Measurements from ENCODE around the gene ENOPH1.

Gene ENOPH1

DNA sequence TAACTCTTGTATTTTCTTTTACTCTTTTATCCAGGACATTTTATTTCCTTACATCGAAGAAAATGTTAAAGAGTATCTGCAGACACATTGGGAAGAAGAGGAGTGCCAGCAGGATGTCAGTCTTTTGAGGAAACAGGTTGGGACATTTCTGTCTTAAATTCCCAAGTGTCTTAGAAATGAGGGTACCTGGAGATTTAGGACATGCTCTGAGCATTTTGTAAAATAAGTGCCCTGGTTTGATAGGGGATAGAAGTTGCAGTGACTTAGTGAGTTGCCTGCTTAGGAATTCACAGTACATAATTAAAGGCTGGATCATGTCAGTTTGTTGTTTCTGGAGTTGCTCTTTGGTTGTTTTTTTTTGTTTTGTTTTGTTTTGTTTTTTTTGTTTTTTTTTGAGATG, 17.5 kb downstream of the ENOPH1 start:
- H3K36me3 ChIP-seq (ENCODE audit: insufficient read depth, low read length): peaks cover 54% of the 10 kb centered on the region
- no peaks in the 10 kb centered on the region for H3K9me3 ChIP-seq (ENCODE audit: low read length)
- H3K79me2 ChIP-seq (ENCODE audit: insufficient read depth, low read length): peaks cover 27% of the 10 kb centered on the region

GRCh38 chr4:82450966-82451755, 20.8 kb downstream of the ENOPH1 start:
- no peaks in the 10 kb centered on the region for H3K4me1 ChIP-seq (ENCODE audit: insufficient read depth, low read length, severe bottlenecking)
- H3K36me3 ChIP-seq (ENCODE audit: insufficient read depth, low read length): peaks cover 78% of the 10 kb centered on the region
- TF ChIP-seq EZH2 (IDR thresholded peaks at IDR 0.05; ENCODE audit: borderline replicate concordance, low read length) (no peak), CTCF (IDR thresholded peaks at IDR 0.05; ENCODE audit: low read length) (no peak)
- H3K27me3 ChIP-seq (ENCODE audit: insufficient read depth, low read length): no peaks in the 10 kb centered on the region
- H3K9ac ChIP-seq (ENCODE audit: low read length): no peak overlapping the region
- H3F3A ChIP-seq (ENCODE audit: insufficient read depth, low read length): no peaks in the 10 kb centered on the region; the same call in 1 of the 2 replicates
- no peak overlapping the region for H3K4me2 ChIP-seq (ENCODE audit: low read length)
- no peaks in the 10 kb centered on the region for H3K9me3 ChIP-seq (ENCODE audit: low read length)
- no peaks in the 10 kb centered on the region for H4K20me1 ChIP-seq (ENCODE audit: insufficient read depth, low read length)
- no peak overlapping the region for H3K27ac ChIP-seq (ENCODE audit: low read depth, low read length, poor library complexity, severe bottlenecking)
- H2AFZ ChIP-seq (ENCODE audit: low read length): no peak overlapping the region
- no peaks in the 10 kb centered on the region for H3K9me2 ChIP-seq (ENCODE audit: low read depth, low read length)
- 0 out of 2 replicates have a peak, but pooled peaks cover 2% of the 10 kb centered on the region for H3K79me2 ChIP-seq (ENCODE audit: insufficient read depth, low read length)
- no peak overlapping the region for H3K4me3 ChIP-seq (ENCODE audit: low read depth, low read length, poor library complexity, severe bottlenecking)

More for the DNA sequence above, 17.5 kb downstream of the ENOPH1 start:
- H2AFZ ChIP-seq (ENCODE audit: low read length): no peak overlapping the region
- no peaks in the 10 kb centered on the region for H3K9me2 ChIP-seq (ENCODE audit: low read depth, low read length)
- no peaks in the 10 kb centered on the region for H3K27me3 ChIP-seq (ENCODE audit: insufficient read depth, low read length)
- no peak overlapping the region for H3K4me2 ChIP-seq (ENCODE audit: low read length)
- no peaks in the 10 kb centered on the region for H3F3A ChIP-seq (ENCODE audit: insufficient read depth, low read length)
- H3K9ac ChIP-seq (ENCODE audit: low read length): no peak overlapping the region
- H4K20me1 ChIP-seq (ENCODE audit: insufficient read depth, low read length): no peaks in the 10 kb centered on the region
- no peak overlapping the region for H3K27ac ChIP-seq (ENCODE audit: low read depth, low read length, poor library complexity, severe bottlenecking)
- H3K4me1 ChIP-seq (ENCODE audit: insufficient read depth, low read length, severe bottlenecking): no peaks in the 10 kb centered on the region
- H3K4me3 ChIP-seq (ENCODE audit: low read depth, low read length, poor library complexity, severe bottlenecking): no peak overlapping the region
- TF ChIP-seq EZH2 (IDR thresholded peaks at IDR 0.05; ENCODE audit: borderline replicate concordance, low read length) (no peak), CTCF (IDR thresholded peaks at IDR 0.05; ENCODE audit: low read length) (no peak)

GRCh38 chr4:82452026-82452425, 21.6 kb downstream of the ENOPH1 start:
- H3K9ac ChIP-seq (ENCODE audit: low read length): no peak overlapping the region
- no peaks in the 10 kb centered on the region for H4K20me1 ChIP-seq (ENCODE audit: insufficient read depth, low read length)
- H3K4me2 ChIP-seq (ENCODE audit: low read length): no peak overlapping the region
- H3K9me3 ChIP-seq (ENCODE audit: low read length): no peaks in the 10 kb centered on the region
- H3K4me1 ChIP-seq (ENCODE audit: insufficient read depth, low read length, severe bottlenecking): no peaks in the 10 kb centered on the region
- H3K27me3 ChIP-seq (ENCODE audit: insufficient read depth, low read length): no peaks in the 10 kb centered on the region
- no peaks in the 10 kb centered on the region; the same call in 1 of the 2 replicates for H3F3A ChIP-seq (ENCODE audit: insufficient read depth, low read length)
- no peak overlapping the region for H3K4me3 ChIP-seq (ENCODE audit: low read depth, low read length, poor library complexity, severe bottlenecking)
- TF ChIP-seq EZH2 (IDR thresholded peaks at IDR 0.05; ENCODE audit: borderline replicate concordance, low read length) (no peak), CTCF (IDR thresholded peaks at IDR 0.05; ENCODE audit: low read length) (no peak)
- H3K79me2 ChIP-seq (ENCODE audit: insufficient read depth, low read length): no peaks in the 10 kb centered on the region
- H3K36me3 ChIP-seq (ENCODE audit: insufficient read depth, low read length): peaks cover 86% of the 10 kb centered on the region
- no peaks in the 10 kb centered on the region for H3K9me2 ChIP-seq (ENCODE audit: low read depth, low read length)
- no peak overlapping the region for H2AFZ ChIP-seq (ENCODE audit: low read length)
- H3K27ac ChIP-seq (ENCODE audit: low read depth, low read length, poor library complexity, severe bottlenecking): no peak overlapping the region
